Peyer's patch (tissue), 4 donors: ENCODE measurements around the gene WAPL.

Experiments
- CTCF ChIP-seq, 6 experiments: fragments of 450-650 bp in 4 of 6; fragments of 200-600 bp in 2 of 6; sonication (generic) in 1 of 6; IDR thresholded peaks; one replicate each; pipeline ENCODE4 v1.5.1; 2017 to 2019; ENCODE audit warnings: antibody characterized with exemption in 6 of 6, mild to moderate bottlenecking in 3 of 6, moderate library complexity in 1 of 6
- POLR2A ChIP-seq, 2 donors: fragments of 450-650 bp; IDR thresholded peaks; one replicate each; pipeline ENCODE4 v1.5.1; 2017; ENCODE audit warnings: antibody characterized with exemption in 2 of 2, mild to moderate bottlenecking in 2 of 2, moderate library complexity in 2 of 2

- no peak for TF ChIP-seq CTCF (IDR thresholded peaks at IDR 0.05)
- TF ChIP-seq POLR2A (IDR thresholded peaks at IDR 0.05): no peak
These were observed 74.6 kb downstream of the WAPL start for GRCh38 chr10:86446987-86447386.
